ENCODE results near the gene OPHN1.

Gene OPHN1

GRCh38 chrX:68254738-68255645, 178.3 kb downstream of the OPHN1 start:
- in situ Hi-C loops (cut with HindIII; ENCODE audit: low sequenced_read_pairs), result no loop called here

- in situ Hi-C loops (cut with HindIII; ENCODE audit: low sequenced_read_pairs), result no loop called here
These were observed 180.6 kb downstream of the OPHN1 start for GRCh38 chrX:68252664-68253063.

GRCh38 chrX:68249903-68250302, 183.4 kb downstream of the OPHN1 start:
- in situ Hi-C loops (cut with HindIII; ENCODE audit: low sequenced_read_pairs), result no loop called here

DNA sequence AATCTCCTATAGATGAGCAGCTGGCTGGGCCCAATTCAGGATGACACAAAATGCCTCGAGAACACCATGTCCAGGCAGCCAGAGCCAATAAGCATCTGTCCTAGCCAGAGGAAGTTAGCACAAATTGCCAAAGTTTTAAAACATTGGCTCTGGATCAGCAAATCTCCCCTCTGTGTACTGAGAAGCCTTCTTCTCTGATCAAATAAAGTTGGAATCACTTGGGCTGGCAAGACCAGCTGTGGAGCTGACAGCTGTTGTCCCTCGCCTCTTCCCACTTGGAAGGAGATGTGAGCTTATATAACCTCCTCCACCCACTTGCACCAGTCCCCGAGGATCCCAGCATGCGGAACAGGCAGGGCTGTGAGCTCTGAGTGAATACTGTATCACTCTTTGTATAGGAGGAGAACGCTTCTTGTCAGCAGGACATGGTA, 183.9 kb downstream of the OPHN1 start:
- in situ Hi-C loops (cut with HindIII; ENCODE audit: low sequenced_read_pairs), result no loop called here

GRCh38 chrX:68238568-68238967, 194.7 kb downstream of the OPHN1 start:
- in situ Hi-C loops (cut with HindIII; ENCODE audit: low sequenced_read_pairs), result no loop called here

DNA sequence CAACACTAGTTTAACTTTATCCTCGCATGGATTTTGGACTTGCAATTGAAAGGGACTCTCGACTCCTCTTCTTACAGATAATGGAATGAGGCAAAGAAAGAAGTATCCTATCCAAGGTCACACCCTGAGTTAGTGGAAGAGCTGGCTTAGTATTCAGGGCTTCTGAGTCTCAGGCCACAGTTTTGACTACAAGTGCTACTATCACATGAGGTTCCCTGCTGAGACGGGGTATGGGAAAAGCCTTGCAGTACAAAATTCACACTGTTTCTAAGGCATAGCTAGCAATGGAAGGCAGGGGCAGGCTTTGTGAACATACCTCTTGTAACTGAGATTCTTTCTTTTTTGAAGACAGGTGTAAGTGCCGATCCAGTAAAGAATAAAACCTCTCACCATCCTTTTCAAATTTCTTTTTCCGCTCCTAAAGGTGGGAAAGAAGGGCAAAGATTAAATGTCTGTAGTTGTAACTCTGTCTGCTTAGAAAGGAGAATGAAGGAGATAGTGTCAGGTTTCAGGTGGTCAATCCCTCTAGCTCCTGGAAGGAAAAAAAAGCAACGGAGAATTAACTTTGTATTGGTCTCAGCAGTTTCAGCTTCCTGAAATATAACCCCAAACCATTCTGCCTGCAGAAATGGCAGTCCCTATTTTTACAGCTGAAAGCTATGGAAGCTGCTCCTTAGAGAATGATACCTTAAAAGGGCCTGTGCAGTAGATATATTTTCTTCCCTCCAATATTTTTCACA, 199.0 kb downstream of the OPHN1 start:
- in situ Hi-C loops (cut with HindIII; ENCODE audit: low sequenced_read_pairs), result no loop called here

DNA sequence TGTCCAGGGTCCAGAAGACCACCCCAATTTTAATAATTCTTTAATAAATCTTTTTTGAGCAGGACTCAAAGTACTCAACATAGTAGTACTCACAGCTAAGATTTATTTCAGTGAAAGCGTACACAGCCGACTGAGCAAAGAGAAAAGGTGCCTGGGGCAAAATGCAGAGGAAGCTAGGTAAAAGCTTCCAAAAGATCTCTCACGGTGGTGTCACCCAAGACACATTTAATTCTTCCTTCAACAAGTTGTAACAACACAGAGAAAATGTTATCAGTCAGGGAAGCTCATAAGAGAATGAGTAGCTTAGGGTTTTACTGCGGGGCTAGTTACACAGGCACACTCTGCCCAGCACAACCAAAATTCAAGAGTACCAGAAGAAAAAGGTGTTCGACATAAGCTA, 201.1 kb downstream of the OPHN1 start:
- in situ Hi-C loops (cut with HindIII; ENCODE audit: low sequenced_read_pairs), result no loop called here

DNA sequence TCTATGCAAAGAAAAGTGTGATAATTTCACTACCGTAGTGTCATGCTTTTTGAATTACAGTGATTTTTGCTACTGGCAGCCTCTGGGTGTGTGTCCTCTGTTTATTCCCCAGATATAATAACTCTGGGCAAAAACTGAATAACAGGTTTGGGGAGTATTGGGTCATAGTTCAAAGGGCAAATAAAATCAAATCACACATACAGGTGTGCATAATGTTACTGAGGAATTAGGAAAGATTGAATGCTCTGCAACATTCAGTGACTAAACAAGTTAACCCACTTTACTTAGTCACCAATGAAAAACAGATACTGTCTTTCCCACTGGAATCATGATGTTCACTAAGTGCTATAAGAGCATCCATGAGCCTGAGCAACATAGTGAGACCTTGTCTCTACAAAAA, 224.3 kb downstream of the OPHN1 start:
- in situ Hi-C loops (cut with HindIII; ENCODE audit: low sequenced_read_pairs), result no loop called here

DNA sequence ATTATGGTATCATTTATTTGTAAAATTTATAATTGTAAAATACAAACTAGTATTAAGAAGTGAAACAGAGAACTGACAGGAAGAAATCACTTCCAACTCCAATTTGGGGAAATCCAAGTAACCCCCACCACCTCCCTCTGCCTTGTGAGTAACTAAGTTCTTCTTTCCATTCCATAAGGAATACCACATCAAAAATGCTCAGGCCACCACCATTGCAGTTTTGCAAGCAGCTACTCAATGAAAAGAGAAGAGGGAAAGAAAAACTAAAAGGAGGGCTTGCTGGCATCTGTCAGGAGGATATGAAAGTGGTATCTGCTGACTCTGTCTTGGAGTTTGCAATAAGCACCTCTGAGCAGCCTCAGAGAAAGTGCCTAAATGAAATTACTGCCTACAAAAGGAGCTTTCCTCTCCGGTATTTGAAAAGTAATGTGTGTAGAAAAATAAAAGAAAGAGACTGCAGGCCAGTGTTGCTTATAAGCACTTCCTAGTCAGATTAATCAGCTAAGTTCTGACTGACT, 228.7 kb downstream of the OPHN1 start:
- in situ Hi-C loops (cut with HindIII; ENCODE audit: low sequenced_read_pairs), result no loop called here

DNA sequence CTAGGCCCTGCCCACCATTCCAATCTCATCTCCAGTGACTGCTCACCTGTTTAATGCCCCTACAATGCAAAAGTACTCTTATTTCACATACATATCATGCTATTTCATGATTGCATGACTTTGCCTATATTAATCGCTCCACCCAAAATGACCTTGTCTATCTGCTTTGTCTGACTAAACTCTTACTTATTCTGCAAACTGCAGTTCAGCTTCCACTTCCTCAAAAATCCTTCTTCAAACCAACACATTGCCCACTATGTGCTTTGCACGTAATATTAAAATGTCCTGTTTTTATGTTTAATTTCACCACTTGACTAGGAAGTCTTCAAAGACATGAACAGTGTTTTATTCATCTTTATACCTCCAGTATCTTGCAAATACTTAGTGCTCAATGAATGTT, 229.6 kb downstream of the OPHN1 start:
- in situ Hi-C loops (cut with HindIII; ENCODE audit: low sequenced_read_pairs), result no loop called here

DNA sequence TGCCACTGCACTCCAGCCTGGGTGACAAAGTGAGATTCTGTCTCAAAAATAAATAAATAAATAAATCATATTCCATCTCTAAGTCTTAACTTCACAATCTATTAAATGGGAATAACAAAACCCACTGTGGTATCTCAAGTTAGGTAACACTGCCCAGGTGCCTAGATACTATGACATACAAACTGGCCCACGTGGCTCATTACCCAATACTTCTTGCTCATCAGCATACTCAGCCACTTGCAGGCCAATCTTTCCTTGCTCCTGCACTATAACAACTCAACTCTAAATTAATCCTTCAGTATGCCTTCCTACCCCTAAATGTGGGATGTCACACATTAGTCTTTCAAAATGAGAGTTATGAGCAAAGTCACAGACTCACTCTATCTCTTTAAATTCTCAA, 230.1 kb downstream of the OPHN1 start:
- in situ Hi-C loops (cut with HindIII; ENCODE audit: low sequenced_read_pairs), result no loop called here

- in situ Hi-C loops (cut with HindIII; ENCODE audit: low sequenced_read_pairs), result no loop called here
These were observed 234.0 kb downstream of the OPHN1 start for GRCh38 chrX:68199062-68199848.

DNA sequence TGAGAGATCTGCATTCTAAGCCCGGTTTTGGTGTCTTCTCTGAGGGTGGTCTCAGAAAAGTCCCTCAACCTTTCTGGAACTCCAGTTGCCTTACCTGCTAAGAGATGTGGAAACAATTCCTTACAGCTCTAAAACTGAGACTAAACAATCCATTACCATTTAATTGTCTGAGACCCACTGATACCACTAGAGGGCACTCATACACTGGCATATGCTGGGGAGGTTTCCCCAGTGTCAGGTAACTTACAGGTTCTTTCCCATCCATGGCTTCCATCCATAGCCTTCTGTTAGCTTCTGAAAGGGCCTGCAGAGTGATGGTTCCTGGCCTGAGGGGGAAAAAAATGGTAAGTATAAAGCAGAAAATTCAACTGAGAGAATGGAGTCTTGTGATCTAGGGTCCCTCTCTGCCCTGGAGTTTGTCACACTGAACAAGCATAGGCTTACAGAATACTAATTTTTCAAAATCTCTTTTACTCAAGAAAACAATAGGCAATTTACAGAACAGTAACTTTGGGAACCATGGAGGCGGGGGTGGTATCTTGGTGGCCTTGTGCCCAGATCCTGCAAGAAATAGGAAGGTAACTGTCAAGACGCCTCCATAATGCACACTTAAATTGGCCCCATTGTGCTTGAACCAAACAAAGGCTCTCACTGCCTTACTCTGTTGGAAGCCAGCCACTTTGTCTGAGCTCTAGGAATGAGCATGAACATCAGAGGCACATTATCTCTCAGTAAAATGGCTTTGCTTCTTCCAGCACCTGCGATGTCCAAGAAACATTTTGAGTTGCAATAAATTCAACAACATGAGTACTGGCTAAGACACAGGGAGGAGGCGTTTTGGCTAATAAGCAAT, 236.1 kb downstream of the OPHN1 start:
- in situ Hi-C loops (cut with HindIII; ENCODE audit: low sequenced_read_pairs), result no loop called here

DNA sequence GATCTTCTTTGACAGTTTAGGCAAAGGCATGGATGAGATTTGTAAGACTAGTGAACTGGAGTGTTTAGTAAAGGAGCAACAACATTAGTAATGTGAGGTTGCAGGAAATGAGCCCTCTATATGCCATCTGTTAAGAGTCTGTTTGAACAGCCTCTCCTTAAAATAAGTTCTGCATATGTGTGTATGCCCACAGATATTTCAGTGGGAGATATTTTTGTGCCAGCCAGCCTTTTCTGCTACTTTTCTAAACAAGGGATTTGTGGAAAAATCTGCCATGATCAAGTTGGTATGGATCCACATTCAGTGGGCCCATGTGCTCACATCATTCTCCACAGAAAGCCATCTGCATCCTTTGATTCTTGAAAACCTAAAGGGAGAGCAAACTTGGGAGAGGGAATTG, 237.7 kb downstream of the OPHN1 start:
- in situ Hi-C loops (cut with HindIII; ENCODE audit: low sequenced_read_pairs), result no loop called here

- in situ Hi-C loops (cut with HindIII; ENCODE audit: low sequenced_read_pairs), result no loop called here
These were observed 239.5 kb downstream of the OPHN1 start for GRCh38 chrX:68193786-68194185.

DNA sequence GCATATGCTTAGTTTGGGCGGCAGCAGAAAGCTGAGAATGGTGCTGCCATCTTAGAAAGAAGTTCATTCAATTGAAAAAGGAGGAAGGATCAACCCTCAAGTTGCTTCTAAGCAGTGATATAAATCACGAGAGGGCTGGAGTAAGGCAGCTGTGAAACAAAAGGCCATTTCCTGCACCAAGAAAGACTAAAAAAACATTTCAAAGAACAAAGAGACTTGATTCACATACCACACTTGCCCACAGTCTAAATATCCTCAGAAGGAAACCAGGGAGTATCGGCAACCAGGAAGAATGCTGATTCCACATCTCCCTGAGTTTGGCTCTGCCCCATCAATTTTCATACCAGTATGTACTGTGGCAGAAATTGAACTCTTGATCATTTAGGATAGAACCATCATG, 240.1 kb downstream of the OPHN1 start:
- in situ Hi-C loops (cut with HindIII; ENCODE audit: low sequenced_read_pairs), result no loop called here

GRCh38 chrX:68190799-68191198, 242.5 kb downstream of the OPHN1 start:
- in situ Hi-C loops (cut with HindIII; ENCODE audit: low sequenced_read_pairs), result no loop called here

- in situ Hi-C loops (cut with HindIII; ENCODE audit: low sequenced_read_pairs), result no loop called here
These were observed 246.6 kb downstream of the OPHN1 start for GRCh38 chrX:68186552-68187262.

- in situ Hi-C loops (cut with HindIII; ENCODE audit: low sequenced_read_pairs), result no loop called here
These were observed 248.1 kb downstream of the OPHN1 start for GRCh38 chrX:68185161-68185560.
